ENCODE data around the gene PRDX4. TPM values are rescaled to one million over a fixed set of nuclear protein-coding genes. Genes with fewer than 3 reads are reported as not detected.

Gene PRDX4
- total RNA-seq, 1 donor from 2014 or later = 149 TPM

DNA sequence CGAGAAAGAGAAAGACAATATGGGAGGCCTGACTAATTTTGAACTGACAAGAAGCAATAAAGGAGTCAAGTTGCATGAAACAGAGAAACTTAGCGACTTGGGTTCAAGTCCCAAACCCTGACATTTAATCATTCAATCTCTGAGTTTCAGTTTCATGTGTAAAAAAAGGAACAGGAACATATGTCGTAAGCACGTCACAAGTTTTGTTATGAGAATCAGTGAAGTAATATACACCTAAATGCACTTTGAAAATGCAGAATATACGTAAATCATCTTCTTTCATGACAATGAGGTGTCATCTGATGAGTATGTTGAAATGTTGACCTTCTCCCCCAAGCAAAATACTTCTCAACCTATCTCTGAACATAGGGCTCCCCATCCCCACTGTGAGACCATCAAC lies 65.4 kb downstream of the PRDX4 start:
- Histone ChIP-seq H3K4me2 (no peak overlapping the region), H3K4me3 (no peak overlapping the region), H3K36me3 (no peaks in the 10 kb centered on the region), H3K9me3 (ENCODE audit: low read depth) (no peaks in the 10 kb centered on the region), H3F3A (ENCODE audit: low read depth) (no peaks in the 10 kb centered on the region), H3K27me3 (no peaks in the 10 kb centered on the region), H3K79me2 (ENCODE audit: low read depth) (peaks cover 9% of the 10 kb centered on the region), H3K9ac (no peak overlapping the region), H4K20me1 (ENCODE audit: low read depth) (no peaks in the 10 kb centered on the region), H3K27ac (no peak overlapping the region), H3K4me1 (no peaks in the 10 kb centered on the region), H2AFZ (replicated peaks) (no peak overlapping the region)
- H3K9me3 Mint-ChIP-seq = no peaks in the 10 kb centered on the region
- TF ChIP-seq EZH2phosphoT487 (IDR thresholded peaks at IDR 0.05) (no peak), EZH2 (IDR thresholded peaks at IDR 0.05) (no peak)
- TF ChIP-seq, protein P1, sequence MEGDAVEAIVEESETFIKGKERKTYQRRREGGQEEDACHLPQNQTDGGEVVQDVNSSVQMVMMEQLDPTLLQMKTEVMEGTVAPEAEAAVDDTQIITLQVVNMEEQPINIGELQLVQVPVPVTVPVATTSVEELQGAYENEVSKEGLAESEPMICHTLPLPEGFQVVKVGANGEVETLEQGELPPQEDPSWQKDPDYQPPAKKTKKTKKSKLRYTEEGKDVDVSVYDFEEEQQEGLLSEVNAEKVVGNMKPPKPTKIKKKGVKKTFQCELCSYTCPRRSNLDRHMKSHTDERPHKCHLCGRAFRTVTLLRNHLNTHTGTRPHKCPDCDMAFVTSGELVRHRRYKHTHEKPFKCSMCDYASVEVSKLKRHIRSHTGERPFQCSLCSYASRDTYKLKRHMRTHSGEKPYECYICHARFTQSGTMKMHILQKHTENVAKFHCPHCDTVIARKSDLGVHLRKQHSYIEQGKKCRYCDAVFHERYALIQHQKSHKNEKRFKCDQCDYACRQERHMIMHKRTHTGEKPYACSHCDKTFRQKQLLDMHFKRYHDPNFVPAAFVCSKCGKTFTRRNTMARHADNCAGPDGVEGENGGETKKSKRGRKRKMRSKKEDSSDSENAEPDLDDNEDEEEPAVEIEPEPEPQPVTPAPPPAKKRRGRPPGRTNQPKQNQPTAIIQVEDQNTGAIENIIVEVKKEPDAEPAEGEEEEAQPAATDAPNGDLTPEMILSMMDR (IDR thresholded peaks at IDR 0.05) = no peak
- H3K27me3 Mint-ChIP-seq (ENCODE audit: insufficient read depth, low read depth) = no peaks in the 10 kb centered on the region
- H3K27ac Mint-ChIP-seq = no peak overlapping the region
- DNase-seq (ENCODE audit: low spot score) = no peak
- no peak overlapping the region for H3K4me3 Mint-ChIP-seq
- H3K36me3 Mint-ChIP-seq = peaks cover 11% of the 10 kb centered on the region
- no peaks in the 10 kb centered on the region for H3K4me1 Mint-ChIP-seq

Other genes starting within 250 kb of the PRDX4 start
- 32.4 and 52.7 TPM in 2 replicates for gene ACOT9, start 75.8 kb downstream of the PRDX4 start, total RNA-seq (ENCODE audit: low replicate concordance)
- 110 and 168 TPM in 2 replicates for gene SAT1, start 115.7 kb downstream of the PRDX4 start, total RNA-seq (ENCODE audit: low replicate concordance)
- gene APOO, start 240.4 kb downstream of the PRDX4 start, total RNA-seq (ENCODE audit: low replicate concordance) = 44.2 and 81.0 TPM in 2 replicates
- gene CXorf58, start 240.5 kb downstream of the PRDX4 start, total RNA-seq (ENCODE audit: low replicate concordance) = not detected in 2 replicates

Data from neural progenitor cell (in vitro differentiated cells).